NOMO-1 (cell line): ENCODE measurements around the gene RS1.

Source experiments
- DNase-seq, 2 experiments: peaks; one replicate each; lab custom pipeline; 2025; ENCODE audit not compliant: unreplicated experiment in 2 of 2; lab: John Stamatoyannopoulos, UW

The RS1 gene

GRCh38 chrX:18672008-18672407 is at the start of gene RS1:
Gene RS1 (minus strand): TSS chrX:18672108. CDS start chrX:18672068, 40 bp downstream.
- DNase-seq: no peak

GRCh38 chrX:18719852-18720251 is 47.9 kb upstream of the RS1 start:
- DNase-seq: no peak

DNA sequence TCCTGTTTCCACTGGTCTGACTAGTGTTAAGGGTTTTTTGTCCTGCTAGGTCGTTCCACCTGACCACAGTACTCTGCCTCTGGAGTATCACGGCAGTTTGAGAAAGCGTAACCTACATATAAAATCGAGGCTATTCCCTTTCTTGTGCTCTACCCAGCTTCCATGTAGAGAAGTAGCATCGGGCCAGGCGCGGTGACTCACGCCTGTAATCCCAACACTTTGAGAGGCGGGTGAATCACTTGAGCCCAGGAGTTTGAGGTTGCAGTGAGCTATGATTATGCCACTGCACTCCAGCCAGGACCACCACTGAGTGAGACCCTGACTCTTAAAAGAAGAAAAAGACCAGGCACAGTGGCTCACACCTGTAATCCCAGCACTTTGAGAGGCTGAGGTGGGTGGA is 43.0 kb upstream of the RS1 start:
- no peak for DNase-seq

GRCh38 chrX:18709833-18710232 is 37.9 kb upstream of the RS1 start:
- DNase-seq: no peak

DNA sequence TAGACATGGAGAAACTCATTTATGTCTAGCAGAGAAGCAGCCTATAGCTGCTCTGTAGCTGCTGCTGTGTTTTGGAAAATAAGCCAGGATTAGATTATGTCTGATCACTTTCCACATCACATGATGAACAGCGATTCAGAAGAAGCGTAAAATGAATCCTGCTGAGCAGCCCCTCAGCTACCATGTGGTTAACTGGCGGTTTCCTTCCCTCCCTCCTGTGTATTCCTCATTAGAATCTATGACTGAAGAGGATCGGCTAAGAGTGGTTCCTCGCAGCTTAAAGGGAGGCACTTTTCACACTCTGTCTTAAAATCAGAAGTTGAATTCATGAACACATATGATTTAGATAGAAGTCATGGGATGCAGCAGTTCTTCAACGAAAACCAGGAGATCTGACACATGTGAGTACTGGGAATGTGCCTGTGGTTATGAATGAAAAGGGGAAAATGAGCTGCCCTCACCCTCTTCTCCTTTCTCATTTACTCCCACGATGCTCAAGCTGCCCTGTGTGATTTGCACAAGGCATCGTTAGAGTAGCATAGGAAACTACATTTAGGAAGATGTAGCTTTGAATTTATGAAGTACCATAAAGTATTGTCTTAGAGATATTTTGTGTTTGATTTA is 35.6 kb upstream of the RS1 start, which contains the start of gene PPEF1:
Gene PPEF1 (plus strand): TSS at position 220 of the 624 bp plus-strand sequence. CDS start 136 bp downstream, at position 356.
- no peak for DNase-seq

DNA sequence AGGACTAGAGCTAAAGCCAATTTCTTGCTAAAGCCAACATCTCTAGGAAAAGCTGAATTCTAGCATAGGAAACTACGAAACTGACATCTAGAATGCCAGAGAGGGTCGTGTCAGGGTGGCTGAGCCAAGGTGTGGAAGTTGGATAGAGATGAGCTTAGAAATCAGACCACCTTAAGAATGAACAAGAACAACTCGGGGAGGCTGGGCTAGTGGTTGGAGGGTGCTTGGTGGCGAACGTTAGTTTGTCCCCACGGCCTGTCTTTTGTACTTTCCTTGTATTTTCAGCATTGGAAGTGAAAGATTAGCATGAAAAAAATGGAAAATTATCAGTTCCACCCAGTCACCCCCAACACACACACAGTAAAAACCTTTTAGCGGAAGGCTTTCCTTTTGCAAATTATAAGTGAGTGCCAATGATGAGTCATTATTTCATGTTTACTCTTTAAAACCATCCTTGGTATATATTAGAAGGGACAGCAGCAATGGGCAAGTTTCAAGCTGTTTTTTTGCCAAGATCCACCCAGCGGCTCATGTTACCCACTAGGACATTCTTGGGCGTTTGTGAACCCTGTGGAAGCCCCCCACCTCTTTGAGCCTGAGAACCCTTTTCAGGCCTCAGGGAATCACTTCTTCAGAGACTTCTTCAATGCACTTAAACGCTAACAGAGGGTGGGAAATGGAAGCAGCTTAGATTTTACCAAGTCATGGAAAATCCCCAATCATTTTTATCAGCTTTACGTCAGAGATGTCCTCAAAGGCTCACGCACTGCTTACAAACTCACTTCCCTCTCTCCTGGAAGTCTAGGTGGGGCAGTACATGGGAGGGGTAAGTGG is 30.7 kb upstream of the RS1 start:
- no peak for DNase-seq

GRCh38 chrX:18701621-18702361 is 29.9 kb upstream of the RS1 start:
- no peak for DNase-seq

- no peak for DNase-seq
Observed at GRCh38 chrX:18698737-18699650, 27.1 kb upstream of the RS1 start.

- DNase-seq: no peak
Observed at GRCh38 chrX:18696653-18697052, 24.7 kb upstream of the RS1 start.

GRCh38 chrX:18692541-18692940 is 20.6 kb upstream of the RS1 start:
- DNase-seq: no peak

GRCh38 chrX:18691431-18691830 is 19.5 kb upstream of the RS1 start:
- DNase-seq: no peak

DNA sequence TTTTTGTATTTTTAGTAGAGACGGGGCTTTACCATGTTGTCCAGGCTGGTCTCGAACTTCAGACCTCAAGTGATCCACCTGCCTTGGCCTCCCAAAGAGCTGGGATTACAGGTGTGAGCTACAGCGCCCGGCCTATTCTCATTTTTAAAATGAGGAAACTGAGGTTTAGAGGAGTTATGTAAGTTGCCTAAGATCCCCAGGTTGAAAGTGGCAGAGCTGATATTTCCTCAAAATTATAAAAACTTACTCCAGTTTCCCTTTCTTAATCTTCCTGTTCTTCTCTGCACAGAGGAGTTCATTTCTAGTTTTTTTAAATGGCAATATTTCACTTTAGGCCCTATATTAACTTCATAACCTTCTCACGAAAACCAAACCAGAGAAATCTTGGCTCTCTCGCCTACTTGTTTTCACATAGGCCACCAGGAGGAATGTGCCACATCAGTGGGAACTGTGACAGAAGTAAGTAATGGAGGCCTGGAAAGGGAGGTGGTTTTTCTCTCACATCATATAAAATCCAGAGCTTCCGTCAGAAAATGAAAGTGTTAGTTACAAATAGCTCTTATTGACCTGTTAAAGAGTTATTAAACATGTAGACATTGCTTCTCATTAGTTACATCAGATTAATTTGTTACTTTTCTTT is 16.1 kb upstream of the RS1 start:
- peak; percentile 70 to 89 for DNase-seq

DNA sequence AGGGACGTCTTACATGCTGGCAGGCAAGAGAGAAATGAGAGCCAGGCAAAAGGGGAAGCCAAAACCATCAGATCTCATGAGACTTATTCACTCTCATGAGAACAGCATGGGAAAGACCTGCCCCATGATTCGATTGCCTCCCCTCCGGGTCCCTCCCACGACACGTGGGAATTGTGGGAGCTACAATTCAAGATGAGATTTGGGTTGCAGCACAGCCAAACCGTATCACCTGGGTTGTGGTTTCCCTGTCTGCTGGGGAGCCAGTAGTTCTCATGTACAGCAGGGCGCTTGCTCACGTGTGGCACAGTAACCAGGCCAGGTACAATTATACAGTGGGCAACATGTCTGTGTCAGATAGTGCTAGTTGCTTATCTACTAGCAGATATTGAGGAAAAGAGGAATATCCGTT is 11.1 kb upstream of the RS1 start:
- DNase-seq: no peak

- no peak for DNase-seq
Observed at GRCh38 chrX:18681996-18682395, 10.1 kb upstream of the RS1 start.

GRCh38 chrX:18677161-18677869 is 5.4 kb upstream of the RS1 start:
- DNase-seq: peak in 1 of 2 experiments; percentile 11

GRCh38 chrX:18676470-18676869 is 4.6 kb upstream of the RS1 start:
- DNase-seq: no peak

- no peak for DNase-seq
Observed at GRCh38 chrX:18676050-18676449, 4.1 kb upstream of the RS1 start.

GRCh38 chrX:18674788-18675735 is 3.2 kb upstream of the RS1 start:
- peak; percentile 48 to 60 for DNase-seq
